Cardiac fibroblast (primary cell): ENCODE results near the gene POU4F1.
A peak's percentile ranks its signal among the peaks of the same experiment; 100 is the strongest.

ENCODE experiments used
- DNase-seq, 2 donors: peaks; one replicate each; pipeline versions ENCODE4 v3.0.0 to v3.0.0-alpha.2; 2010; ENCODE audit warnings: low read depth in 2 of 2
- H3K4me3 ChIP-seq, 2 donors: replicated peaks in 1 of 2; 1 replicate in 1 of 2; 2 replicates in 1 of 2; pipeline ENCODE4 v1.5.1; 2011; ENCODE audit warnings: low read depth in 2 of 2, low read length in 2 of 2, mild to moderate bottlenecking in 2 of 2, moderate library complexity in 1 of 2
- TF ChIP-seq, protein P1 (sequence below): IDR thresholded peaks from one replicate; pipeline ENCODE4 v1.5.1; 2011; ENCODE audit warnings: low read depth, mild to moderate bottlenecking, low read length, inconsistent platforms

The POU4F1 gene

GRCh38 chr13:78618411-78618810, 15.1 kb upstream of the POU4F1 start:
- H3K4me3 ChIP-seq: no peak overlapping the region
- TF ChIP-seq, protein P1, sequence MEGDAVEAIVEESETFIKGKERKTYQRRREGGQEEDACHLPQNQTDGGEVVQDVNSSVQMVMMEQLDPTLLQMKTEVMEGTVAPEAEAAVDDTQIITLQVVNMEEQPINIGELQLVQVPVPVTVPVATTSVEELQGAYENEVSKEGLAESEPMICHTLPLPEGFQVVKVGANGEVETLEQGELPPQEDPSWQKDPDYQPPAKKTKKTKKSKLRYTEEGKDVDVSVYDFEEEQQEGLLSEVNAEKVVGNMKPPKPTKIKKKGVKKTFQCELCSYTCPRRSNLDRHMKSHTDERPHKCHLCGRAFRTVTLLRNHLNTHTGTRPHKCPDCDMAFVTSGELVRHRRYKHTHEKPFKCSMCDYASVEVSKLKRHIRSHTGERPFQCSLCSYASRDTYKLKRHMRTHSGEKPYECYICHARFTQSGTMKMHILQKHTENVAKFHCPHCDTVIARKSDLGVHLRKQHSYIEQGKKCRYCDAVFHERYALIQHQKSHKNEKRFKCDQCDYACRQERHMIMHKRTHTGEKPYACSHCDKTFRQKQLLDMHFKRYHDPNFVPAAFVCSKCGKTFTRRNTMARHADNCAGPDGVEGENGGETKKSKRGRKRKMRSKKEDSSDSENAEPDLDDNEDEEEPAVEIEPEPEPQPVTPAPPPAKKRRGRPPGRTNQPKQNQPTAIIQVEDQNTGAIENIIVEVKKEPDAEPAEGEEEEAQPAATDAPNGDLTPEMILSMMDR: no peak
- no peak for DNase-seq

- TF ChIP-seq, protein P1: no peak
- no peak for DNase-seq
- H3K4me3 ChIP-seq: no peak overlapping the region
These were observed 7.7 kb upstream of the POU4F1 start for GRCh38 chr13:78611040-78611439.

DNA sequence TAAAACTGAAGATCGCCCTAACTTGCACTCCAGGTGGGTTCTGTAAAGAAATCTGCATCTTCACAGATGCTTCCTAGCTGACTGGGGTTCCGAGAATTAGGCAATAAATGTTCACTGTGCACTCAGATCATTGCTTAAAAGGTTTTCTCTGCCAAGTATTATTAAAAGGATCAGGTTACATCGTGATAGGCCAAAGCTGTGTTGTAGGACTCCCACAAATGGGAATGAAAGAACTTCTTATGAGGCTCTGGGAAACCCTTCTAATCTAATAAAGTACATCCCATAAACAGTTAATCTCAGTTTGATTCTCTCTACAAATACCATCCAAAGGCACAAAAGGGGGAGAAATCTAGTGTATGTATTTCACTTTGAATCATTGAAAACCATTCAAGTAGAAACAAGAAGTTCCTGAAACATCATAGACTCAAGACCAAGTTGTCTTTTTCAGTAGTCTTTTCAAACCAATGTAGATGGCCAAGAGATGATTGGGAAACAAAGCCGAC, 7.1 kb upstream of the POU4F1 start:
- TF ChIP-seq, protein P1: no peak
- peak in 1 of 2 donors; percentile 27 for DNase-seq
- no peak overlapping the region for H3K4me3 ChIP-seq

GRCh38 chr13:78609464-78610205, 6.3 kb upstream of the POU4F1 start:
- no peak for DNase-seq

GRCh38 chr13:78608688-78609463, 5.5 kb upstream of the POU4F1 start:
- TF ChIP-seq, protein P1: no peak
- no peak for DNase-seq
- H3K4me3 ChIP-seq: peak overlapping the region; percentile 56 to 57

More at GRCh38 chr13:78609464-78610205, 6.3 kb upstream of the POU4F1 start:
- TF ChIP-seq, protein P1: no peak
- H3K4me3 ChIP-seq: peak overlapping the region; percentile 56 to 57

- H3K4me3 ChIP-seq: peak overlapping the region; percentile 56 to 57
- no peak for DNase-seq
- TF ChIP-seq, protein P1: no peak
These were observed 4.9 kb upstream of the POU4F1 start for GRCh38 chr13:78608252-78608687.
